Measurements from ENCODE around the gene ABTB2.

ABTB2 gene

GRCh38 chr11:34246511-34246910 is 111.3 kb downstream of the ABTB2 start:
- in situ Hi-C loops (cut with HindIII; ENCODE audit: low sequenced_read_pairs), result loop anchor here (5.0 to 10.0 kb wide), 2 partner anchors 44 to 68 kb away; no protein-coding TSS in a partner anchor

GRCh38 chr11:34245041-34245440 is 112.8 kb downstream of the ABTB2 start:
- in situ Hi-C loops (cut with HindIII; ENCODE audit: low sequenced_read_pairs), result loop anchor here (5.0 to 10.0 kb wide), 2 partner anchors 43 to 70 kb away; no protein-coding TSS in a partner anchor

- in situ Hi-C loops (cut with HindIII; ENCODE audit: low sequenced_read_pairs), result loop anchor here (10.0 kb wide), 1 partner anchor 71 kb away; no protein-coding TSS in a partner anchor
Measured at GRCh38 chr11:34243600-34244464, 114.0 kb downstream of the ABTB2 start.

- in situ Hi-C loops (cut with HindIII; ENCODE audit: low sequenced_read_pairs), result loop anchor here (10.0 kb wide), 1 partner anchor 73 kb away; no protein-coding TSS in a partner anchor
Measured at GRCh38 chr11:34242037-34242625, 115.7 kb downstream of the ABTB2 start.

GRCh38 chr11:34240150-34240494 is 117.7 kb downstream of the ABTB2 start:
- in situ Hi-C loops (cut with HindIII; ENCODE audit: low sequenced_read_pairs), result loop anchor here (10.0 kb wide), 1 partner anchor 75 kb away; no protein-coding TSS in a partner anchor

GRCh38 chr11:34239465-34240149 is 118.2 kb downstream of the ABTB2 start:
- in situ Hi-C loops (cut with HindIII; ENCODE audit: low sequenced_read_pairs), result loop anchor here (10.0 kb wide), 1 partner anchor 75 kb away; no protein-coding TSS in a partner anchor

GRCh38 chr11:34238966-34239365 is 118.8 kb downstream of the ABTB2 start:
- in situ Hi-C loops (cut with HindIII; ENCODE audit: low sequenced_read_pairs), result no loop called here

GRCh38 chr11:34238533-34238932 is 119.3 kb downstream of the ABTB2 start:
- in situ Hi-C loops (cut with HindIII; ENCODE audit: low sequenced_read_pairs), result no loop called here

- in situ Hi-C loops (cut with HindIII; ENCODE audit: low sequenced_read_pairs), result no loop called here
Measured at GRCh38 chr11:34236572-34236971, 121.2 kb downstream of the ABTB2 start.

GRCh38 chr11:34235591-34236071 is 122.2 kb downstream of the ABTB2 start:
- in situ Hi-C loops (cut with HindIII; ENCODE audit: low sequenced_read_pairs), result no loop called here

- in situ Hi-C loops (cut with HindIII; ENCODE audit: low sequenced_read_pairs), result no loop called here
Measured at GRCh38 chr11:34235189-34235588, 122.6 kb downstream of the ABTB2 start.

- in situ Hi-C loops (cut with HindIII; ENCODE audit: low sequenced_read_pairs), result no loop called here
Measured at GRCh38 chr11:34234086-34234740, 123.6 kb downstream of the ABTB2 start.

GRCh38 chr11:34233215-34233614 is 124.6 kb downstream of the ABTB2 start:
- in situ Hi-C loops (cut with HindIII; ENCODE audit: low sequenced_read_pairs), result no loop called here

- in situ Hi-C loops (cut with HindIII; ENCODE audit: low sequenced_read_pairs), result no loop called here
Measured at GRCh38 chr11:34232807-34233206, 125.0 kb downstream of the ABTB2 start.

- in situ Hi-C loops (cut with HindIII; ENCODE audit: low sequenced_read_pairs), result no loop called here
Measured at GRCh38 chr11:34226210-34226609, 131.6 kb downstream of the ABTB2 start.

- in situ Hi-C loops (cut with HindIII; ENCODE audit: low sequenced_read_pairs), result no loop called here
Measured at GRCh38 chr11:34225091-34225490, 132.7 kb downstream of the ABTB2 start.

- in situ Hi-C loops (cut with HindIII; ENCODE audit: low sequenced_read_pairs), result no loop called here
Measured at GRCh38 chr11:34224434-34224966, 133.3 kb downstream of the ABTB2 start.

GRCh38 chr11:34223907-34224306 is 133.9 kb downstream of the ABTB2 start:
- in situ Hi-C loops (cut with HindIII; ENCODE audit: low sequenced_read_pairs), result no loop called here

GRCh38 chr11:34223021-34223813 is 134.6 kb downstream of the ABTB2 start:
- in situ Hi-C loops (cut with HindIII; ENCODE audit: low sequenced_read_pairs), result no loop called here

GRCh38 chr11:34222030-34222429 is 135.8 kb downstream of the ABTB2 start:
- in situ Hi-C loops (cut with HindIII; ENCODE audit: low sequenced_read_pairs), result no loop called here

Measured in endothelial cell of hepatic sinusoid (primary cell).